WI38 (cell line): ENCODE measurements around the gene PAPSS1.

Source experiments
- H3K4me3 ChIP-seq: 2 replicates; pipeline ENCODE4 v1.5.1; 2011; ENCODE audit warnings: low read depth, mild to moderate bottlenecking, control low read depth, low read length
- TF ChIP-seq, protein P1 (sequence below): IDR thresholded peaks from 2 replicates; pipeline ENCODE4 v1.5.1; 2012; ENCODE audit warnings: low read depth, mild to moderate bottlenecking, control low read depth, low read length

Gene PAPSS1

DNA sequence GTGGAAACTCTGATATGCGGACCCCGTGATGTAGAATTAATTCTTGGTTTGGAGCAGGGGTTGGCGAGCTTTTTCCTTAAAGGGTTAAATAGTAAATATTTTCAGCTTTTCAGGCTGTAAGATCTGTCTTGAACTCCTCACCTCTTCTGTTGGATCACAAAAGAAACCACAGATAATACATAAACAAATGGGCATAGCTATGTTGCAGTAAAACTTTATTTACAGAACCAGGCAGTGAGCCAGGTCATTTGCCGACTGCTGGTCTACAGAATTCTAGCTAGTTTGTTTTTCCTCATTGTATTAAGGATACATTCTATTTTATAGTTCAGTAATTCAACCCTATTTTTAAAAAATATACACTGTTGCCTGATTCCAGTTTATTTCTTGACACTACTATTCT, 116.6 kb downstream of the PAPSS1 start:
- TF ChIP-seq, protein P1, sequence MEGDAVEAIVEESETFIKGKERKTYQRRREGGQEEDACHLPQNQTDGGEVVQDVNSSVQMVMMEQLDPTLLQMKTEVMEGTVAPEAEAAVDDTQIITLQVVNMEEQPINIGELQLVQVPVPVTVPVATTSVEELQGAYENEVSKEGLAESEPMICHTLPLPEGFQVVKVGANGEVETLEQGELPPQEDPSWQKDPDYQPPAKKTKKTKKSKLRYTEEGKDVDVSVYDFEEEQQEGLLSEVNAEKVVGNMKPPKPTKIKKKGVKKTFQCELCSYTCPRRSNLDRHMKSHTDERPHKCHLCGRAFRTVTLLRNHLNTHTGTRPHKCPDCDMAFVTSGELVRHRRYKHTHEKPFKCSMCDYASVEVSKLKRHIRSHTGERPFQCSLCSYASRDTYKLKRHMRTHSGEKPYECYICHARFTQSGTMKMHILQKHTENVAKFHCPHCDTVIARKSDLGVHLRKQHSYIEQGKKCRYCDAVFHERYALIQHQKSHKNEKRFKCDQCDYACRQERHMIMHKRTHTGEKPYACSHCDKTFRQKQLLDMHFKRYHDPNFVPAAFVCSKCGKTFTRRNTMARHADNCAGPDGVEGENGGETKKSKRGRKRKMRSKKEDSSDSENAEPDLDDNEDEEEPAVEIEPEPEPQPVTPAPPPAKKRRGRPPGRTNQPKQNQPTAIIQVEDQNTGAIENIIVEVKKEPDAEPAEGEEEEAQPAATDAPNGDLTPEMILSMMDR = no peak
- no peak overlapping the region for H3K4me3 ChIP-seq

DNA sequence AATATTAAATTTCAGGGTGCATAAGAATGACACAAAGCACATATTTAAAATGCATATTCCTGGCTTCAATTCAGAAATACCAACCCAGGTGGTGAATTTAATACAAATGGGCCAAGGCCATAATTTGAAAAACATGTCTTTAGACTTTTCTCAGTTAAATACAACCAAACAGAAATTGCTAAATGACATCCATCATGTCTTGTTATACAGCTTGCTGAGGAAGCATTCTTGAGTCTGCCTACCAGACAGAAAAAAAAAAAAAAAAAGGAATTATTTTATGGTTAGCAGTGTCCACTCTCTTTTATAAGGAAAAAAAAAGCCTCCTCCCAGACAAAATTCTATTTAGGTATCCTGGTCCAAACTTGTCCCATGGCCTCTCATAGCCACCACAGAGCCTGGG, 119.1 kb downstream of the PAPSS1 start:
- TF ChIP-seq, protein P1 = no peak
- no peak overlapping the region for H3K4me3 ChIP-seq

DNA sequence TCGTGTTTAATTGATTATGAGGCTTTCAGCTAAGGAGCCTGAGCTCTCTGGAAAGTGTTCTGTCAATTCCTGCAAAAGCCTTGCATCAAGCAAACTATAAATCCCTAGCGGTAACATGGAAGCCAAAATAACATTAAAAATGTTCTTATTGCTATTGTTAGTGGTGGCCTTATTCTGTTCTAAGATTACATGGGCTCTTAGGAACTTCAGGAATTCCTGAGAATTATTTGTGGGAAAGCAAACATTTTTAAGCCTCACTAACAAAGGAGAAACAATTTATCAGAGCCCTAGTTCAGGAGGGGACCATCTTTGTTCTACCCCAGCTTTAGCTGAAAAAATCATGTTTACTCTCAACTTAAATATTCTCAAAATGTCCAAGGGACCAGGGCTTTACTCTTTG, 119.6 kb downstream of the PAPSS1 start:
- TF ChIP-seq, protein P1 = no peak
- no peak overlapping the region for H3K4me3 ChIP-seq

DNA sequence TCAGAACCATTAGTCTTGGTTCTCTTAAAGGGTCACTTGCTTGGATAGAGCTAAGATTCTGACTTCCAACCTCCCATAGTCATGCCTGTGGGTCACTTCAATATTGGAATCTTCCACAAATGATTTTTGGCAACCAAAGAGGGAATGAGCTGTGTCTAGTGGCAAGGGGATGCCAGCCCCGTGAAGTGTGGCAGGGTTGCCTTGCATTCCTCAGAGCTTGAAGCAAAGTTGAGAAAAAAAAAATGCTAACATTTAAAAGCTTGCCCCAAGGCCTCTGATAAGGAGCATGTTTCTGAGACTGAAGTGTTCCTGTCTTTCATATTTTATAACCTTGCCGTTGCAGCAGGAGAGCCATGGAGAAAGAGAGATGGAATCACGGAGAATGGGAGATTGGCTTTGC, 120.2 kb downstream of the PAPSS1 start:
- TF ChIP-seq, protein P1 = no peak
- no peak overlapping the region for H3K4me3 ChIP-seq

DNA sequence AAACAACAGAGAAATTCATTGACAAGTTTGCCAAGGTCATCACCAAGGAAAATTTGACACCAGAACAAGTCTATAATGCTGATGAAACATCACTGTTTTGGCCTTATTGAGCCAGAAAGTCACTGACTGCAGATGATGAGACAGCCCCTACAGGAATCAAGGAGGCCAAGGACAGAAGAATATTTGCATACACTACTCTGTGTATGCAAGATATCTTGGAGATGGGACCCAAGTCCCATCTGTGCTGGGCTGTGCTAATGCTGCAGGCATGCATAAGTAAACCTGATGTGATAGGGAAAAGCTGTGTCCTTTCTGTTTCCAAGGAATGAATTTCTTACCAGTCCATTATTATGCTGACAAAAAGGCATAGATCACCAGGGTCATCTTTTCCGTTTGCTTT, 126.8 kb downstream of the PAPSS1 start:
- H3K4me3 ChIP-seq = no peak overlapping the region
- TF ChIP-seq, protein P1 = no peak

DNA sequence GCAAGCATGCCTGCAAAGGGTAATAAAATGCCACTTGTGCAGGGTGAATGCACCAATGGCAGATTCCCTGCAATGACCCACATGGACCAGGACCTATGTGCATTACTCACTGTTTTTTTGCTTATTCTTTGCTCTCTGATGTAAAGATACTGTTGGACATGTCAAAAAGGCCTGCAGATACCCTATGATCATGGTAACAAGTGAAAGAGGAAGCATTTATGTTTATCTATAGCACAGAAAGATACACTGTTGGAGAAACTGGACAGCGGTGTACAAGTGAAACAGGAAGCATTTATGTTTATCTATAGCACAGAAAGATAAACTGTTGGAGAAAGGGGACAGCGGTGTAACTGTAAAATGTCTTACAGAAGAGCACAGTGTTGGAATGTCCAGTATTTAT, 127.5 kb downstream of the PAPSS1 start:
- no peak overlapping the region for H3K4me3 ChIP-seq
- TF ChIP-seq, protein P1 = no peak

DNA sequence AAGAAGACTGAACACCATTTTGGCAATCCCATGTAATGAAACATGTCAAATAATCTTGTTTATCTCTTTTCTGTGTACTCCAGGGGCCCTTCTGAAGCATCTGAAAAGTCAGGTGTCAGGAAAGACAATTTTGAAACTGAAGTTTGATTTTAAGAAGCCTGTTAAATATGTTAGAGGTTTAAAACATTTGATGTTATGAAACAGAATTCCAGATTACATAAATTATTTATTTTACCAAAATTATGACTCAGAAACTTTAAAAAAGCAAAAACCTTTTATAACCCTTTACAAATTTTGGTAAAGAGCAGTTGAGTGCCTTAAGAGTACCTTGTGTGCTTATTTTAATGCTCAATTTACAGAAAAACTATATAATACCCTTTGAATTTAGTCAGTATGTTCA, 130.8 kb downstream of the PAPSS1 start:
- no peak overlapping the region for H3K4me3 ChIP-seq
- TF ChIP-seq, protein P1 = no peak

DNA sequence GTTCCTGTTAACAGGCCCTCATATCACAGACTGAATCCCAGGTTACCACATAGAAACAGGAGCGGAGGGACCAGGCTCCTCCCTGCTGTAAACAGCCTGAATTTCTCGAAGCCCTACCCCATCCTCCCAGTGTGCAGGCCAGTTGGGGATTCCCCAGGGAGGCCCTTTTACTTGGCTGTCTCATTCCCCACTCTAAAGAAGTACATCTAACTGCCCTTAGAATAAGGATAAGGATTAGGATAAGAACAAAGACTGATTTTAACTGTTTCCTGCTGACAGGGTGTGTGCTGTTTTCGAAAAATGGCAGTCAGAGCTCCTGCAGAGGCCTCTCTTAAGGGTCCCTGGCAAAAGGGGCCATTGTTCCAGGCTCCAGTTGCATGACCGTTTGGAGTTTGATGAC, 133.7 kb downstream of the PAPSS1 start:
- TF ChIP-seq, protein P1 = no peak
- H3K4me3 ChIP-seq = no peak overlapping the region
